HG02642 (cell line): Measurements from ENCODE around the gene JAG2.

ENCODE experiments used
- ATAC-seq: cut with Tn5 transposase; IDR thresholded peaks from one replicate; pipeline ENCODE4 v1.9.1; 2021; ENCODE audit warnings: mild to moderate bottlenecking; ENCODE audit not compliant: unreplicated experiment, poor library complexity

JAG2 gene

GRCh38 chr14:105185001-105185400 is 16.4 kb upstream of the JAG2 start:
- no peak for ATAC-seq

GRCh38 chr14:105184461-105184860 is 15.9 kb upstream of the JAG2 start:
- ATAC-seq = no peak

- no peak for ATAC-seq
Observed at GRCh38 chr14:105182296-105183020, 13.9 kb upstream of the JAG2 start.

GRCh38 chr14:105181549-105182295 is 13.1 kb upstream of the JAG2 start:
- ATAC-seq = no peak

- ATAC-seq = peak; percentile 66
Observed at GRCh38 chr14:105180592-105181548, 12.3 kb upstream of the JAG2 start, which contains the start of gene NUDT14. NUDT14 (minus strand) TSS chr14:105181312; CDS start chr14:105181209, 103 bp downstream.

- ATAC-seq = no peak
Observed at GRCh38 chr14:105179191-105179590, 10.6 kb upstream of the JAG2 start.

- ATAC-seq = no peak
Observed at GRCh38 chr14:105178868-105179140, 10.2 kb upstream of the JAG2 start.

GRCh38 chr14:105178069-105178867 is 9.7 kb upstream of the JAG2 start:
- ATAC-seq = no peak

- ATAC-seq = no peak
Observed at GRCh38 chr14:105177082-105177481, 8.5 kb upstream of the JAG2 start.

- no peak for ATAC-seq
Observed at GRCh38 chr14:105176513-105176912, 7.9 kb upstream of the JAG2 start.

- ATAC-seq = no peak
Observed at GRCh38 chr14:105173901-105174894, 5.6 kb upstream of the JAG2 start.

- no peak for ATAC-seq
Observed at GRCh38 chr14:105173145-105173544, 4.6 kb upstream of the JAG2 start.

GRCh38 chr14:105172476-105172875 is 3.9 kb upstream of the JAG2 start:
- no peak for ATAC-seq

- no peak for ATAC-seq
Observed at GRCh38 chr14:105171004-105171673, 2.6 kb upstream of the JAG2 start.

GRCh38 chr14:105169776-105170655 is 1.4 kb upstream of the JAG2 start:
- ATAC-seq = no peak

- ATAC-seq = no peak
Observed at GRCh38 chr14:105168979-105169507, 467 bp upstream of the JAG2 start.

- no peak for ATAC-seq
Observed at GRCh38 chr14:105168093-105168420, 519 bp downstream of the JAG2 start.
